GM18511 (cell line): ENCODE results near the gene MT1F.

ENCODE experiments used
- ATAC-seq: cut with Tn5 transposase; IDR thresholded peaks from one replicate; pipeline ENCODE4 v1.9.1; 2021; ENCODE audit warnings: mild to moderate bottlenecking, moderate library complexity; ENCODE audit not compliant: unreplicated experiment

MT1F gene

GRCh38 chr16:56690420-56691122 is 32.8 kb downstream of the MT1F start:
- no peak for ATAC-seq

- no peak for ATAC-seq
These were observed 34.1 kb downstream of the MT1F start for GRCh38 chr16:56691885-56692284.

DNA sequence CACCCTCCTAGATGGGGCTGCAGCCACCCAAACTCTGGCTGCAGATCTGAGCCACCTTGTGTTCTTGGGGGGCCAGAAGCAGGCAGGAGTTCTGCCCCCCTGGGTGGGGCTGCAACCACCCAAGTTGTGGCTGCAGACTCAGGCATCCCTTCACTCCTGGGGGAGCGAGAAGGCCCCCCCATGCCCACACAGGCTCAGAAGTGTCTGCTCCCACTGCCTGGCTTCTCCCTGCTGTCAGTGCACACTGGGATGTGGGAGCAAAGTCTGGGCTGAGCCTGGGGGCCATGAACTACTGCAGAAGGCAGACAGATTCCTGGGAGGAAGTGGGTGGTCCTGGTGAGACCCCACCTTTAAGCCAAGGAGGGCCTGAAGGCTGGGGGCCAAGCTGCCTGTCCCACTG is 37.5 kb downstream of the MT1F start:
- ATAC-seq, result no peak

- ATAC-seq, result no peak
These were observed 39.8 kb downstream of the MT1F start for GRCh38 chr16:56697456-56698155.

- ATAC-seq, result no peak
These were observed 42.4 kb downstream of the MT1F start for GRCh38 chr16:56700195-56700594.

GRCh38 chr16:56700631-56701030 is 42.9 kb downstream of the MT1F start:
- ATAC-seq, result no peak

DNA sequence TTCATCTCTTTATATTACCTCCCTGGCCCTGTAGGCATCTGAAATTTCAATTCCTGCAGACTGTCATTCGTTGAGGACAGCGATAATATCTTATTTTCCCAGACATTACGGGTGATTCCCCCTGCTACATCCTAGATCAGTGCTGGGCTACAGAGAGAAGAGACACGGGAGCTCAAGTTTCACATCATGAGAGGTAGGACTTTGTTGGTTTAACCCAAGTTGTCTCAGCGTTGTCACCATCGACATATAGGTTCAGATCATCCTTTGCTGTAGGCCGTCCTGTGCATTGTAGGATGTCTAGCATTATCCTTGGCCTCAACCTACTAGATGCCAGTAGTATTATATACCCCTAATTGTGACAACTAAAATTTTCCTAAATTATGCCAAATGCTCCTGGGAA is 43.8 kb downstream of the MT1F start:
- no peak for ATAC-seq

DNA sequence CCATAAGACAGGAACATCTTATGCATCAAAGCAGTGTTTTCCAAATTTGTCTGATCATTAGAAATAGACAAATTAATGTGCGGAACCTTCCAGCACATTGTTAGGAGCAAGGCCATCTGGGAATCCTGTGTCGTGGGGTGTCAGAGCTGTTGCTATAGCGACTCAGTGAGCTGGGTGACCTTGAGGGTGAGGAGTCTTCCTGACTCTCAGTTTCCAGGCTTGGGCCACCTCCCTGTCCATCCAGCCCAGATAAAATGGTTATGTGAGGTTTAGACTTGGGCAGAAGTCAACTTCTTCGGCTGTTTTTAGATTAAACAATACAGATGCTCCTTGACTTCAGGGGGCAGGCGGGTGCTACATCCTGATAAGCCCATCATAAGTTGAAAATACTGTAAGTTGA is 45.1 kb downstream of the MT1F start:
- no peak for ATAC-seq
